HG03460 (cell line): ENCODE measurements around the gene MUC5B.

Source experiments
- ATAC-seq: cut with Tn5 transposase; IDR thresholded peaks from one replicate; pipeline ENCODE4 v1.9.1; 2021; ENCODE audit not compliant: unreplicated experiment

The MUC5B gene

DNA sequence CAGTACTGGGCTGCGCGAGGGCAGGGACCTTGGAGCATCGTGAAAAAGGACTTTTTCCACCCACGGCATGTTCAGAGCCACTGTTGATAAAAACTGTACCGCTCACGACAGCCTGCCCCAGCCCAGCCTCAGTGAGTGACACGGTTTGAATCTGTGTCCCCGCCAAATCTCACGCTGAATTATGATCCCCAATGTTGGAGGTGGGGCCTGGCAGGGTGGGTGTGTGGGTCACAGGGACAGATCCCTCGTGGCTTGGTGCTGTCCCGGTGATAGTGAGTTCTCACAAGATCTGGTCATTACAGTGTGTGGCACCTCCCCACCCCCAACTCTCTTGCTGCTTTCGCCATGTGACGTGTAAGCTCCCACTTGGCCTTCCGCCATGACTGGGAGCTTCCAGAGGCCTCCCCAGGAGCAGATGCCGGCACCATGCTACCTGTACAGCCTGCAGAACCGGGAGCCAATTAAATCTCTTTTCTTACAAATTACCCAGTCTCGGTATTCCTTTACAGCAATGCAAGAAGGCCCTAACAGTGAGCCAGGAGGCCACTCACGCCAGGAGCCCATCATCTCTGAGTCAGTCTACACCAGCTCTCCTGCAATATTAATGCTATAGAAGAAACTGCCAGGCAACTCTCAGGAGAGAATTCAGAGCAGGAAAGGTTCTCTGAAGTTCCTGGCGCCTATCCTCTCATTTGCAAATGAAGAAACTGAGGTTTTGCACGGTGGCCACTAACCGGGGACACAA, 85.3 kb downstream of the MUC5B start:
- ATAC-seq = no peak

DNA sequence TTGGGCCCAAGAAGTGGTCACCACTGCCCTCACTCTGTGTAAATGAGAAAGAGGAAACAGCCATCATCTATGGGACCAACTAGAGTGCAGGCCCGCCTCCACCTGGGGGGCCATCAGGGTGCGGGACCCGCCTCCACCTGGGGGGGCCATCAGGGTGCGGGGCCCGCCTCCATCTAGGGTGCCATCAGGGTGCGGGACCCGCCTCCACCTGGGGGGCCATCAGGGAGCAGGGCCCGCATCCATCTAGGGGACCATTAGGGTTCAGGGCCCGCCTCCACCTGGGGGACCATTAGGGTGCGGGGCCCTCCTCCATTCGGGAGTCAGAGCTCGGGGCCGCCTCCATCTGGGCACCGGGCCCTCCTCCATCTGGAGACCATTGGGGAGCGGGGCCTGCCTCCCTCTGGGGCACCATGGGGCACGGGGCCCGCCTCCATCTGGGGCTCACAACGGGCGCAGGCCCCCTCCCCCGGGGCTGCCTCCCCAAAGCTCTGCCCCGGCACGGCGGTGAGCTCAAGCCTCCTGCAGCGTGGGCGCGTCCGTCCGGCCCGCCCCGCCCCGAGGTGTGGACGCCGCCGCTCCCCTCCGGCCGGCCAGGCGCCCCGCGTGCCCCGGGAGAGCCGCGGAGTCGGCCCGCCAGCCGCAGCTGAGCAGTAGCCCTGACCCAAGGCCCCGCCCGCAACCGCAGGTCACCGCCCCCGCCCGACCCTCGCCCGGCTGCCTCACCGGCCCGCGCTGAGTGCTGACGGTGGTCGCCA, 86.1 kb downstream of the MUC5B start:
- peak; percentile 45 for ATAC-seq

DNA sequence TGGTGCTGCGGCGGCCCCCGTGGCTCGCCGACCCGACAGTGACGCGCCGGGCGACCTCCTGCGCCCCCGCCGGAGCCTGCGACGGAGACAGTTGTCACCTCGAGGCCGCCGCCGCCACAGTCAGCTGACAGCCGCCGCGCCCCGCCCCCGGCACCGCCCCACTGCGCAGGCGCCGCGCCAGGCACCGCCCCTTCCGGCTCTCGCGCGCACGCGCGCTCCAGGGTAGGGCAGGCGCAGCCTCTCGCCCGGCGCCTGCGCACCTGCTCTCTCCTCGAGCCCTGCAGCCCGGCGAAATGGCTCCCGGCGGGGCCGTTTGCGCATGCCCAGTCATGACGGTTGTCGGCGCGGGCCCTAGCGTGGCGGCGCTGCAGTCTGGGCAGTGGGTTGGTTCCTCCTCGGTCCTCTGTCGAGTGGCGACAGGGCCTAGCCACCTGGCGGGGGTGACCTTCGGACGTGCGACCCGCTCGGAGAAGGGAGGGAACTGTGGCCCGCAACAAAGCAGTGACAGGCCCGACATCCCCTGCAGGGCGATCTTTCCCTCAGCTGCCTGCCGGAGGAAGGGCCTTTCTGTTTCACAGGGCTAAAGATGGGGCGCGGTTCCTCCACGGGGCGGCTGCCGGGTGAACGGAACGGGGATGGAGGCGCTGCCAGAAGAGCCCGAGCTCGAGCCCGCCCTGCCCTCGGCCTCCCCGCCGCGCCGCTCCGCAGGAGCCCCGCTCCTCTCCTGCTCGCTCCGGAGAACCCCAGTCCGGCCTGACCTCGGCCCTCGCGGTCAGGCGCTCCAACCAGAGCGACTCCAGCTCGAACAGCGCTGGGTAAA, 86.8 kb downstream of the MUC5B start, which contains the start of gene TOLLIP:
TSS of gene TOLLIP (minus strand) at position 135 of the 820 bp plus-strand sequence. CDS start at position 1, 134 bp downstream.
- ATAC-seq = peak; percentile 66

DNA sequence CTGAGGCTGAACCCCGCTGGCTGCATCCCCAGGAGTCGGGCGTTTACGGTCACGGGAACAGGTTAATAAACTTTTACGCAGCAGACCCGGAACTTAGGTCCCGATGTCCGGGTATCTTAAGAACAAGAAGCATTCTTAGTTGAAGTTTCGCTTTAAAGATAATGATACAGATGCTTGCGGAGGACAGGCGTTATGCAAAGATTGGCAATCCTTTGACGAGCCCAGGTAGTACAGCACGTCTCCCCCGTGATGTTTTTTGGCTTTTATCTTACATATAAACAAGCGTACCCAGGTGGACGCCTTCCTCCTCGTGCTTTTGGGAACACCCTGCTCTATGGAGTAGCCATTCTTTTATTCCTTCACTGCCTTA, 87.4 kb downstream of the MUC5B start:
- no peak for ATAC-seq

DNA sequence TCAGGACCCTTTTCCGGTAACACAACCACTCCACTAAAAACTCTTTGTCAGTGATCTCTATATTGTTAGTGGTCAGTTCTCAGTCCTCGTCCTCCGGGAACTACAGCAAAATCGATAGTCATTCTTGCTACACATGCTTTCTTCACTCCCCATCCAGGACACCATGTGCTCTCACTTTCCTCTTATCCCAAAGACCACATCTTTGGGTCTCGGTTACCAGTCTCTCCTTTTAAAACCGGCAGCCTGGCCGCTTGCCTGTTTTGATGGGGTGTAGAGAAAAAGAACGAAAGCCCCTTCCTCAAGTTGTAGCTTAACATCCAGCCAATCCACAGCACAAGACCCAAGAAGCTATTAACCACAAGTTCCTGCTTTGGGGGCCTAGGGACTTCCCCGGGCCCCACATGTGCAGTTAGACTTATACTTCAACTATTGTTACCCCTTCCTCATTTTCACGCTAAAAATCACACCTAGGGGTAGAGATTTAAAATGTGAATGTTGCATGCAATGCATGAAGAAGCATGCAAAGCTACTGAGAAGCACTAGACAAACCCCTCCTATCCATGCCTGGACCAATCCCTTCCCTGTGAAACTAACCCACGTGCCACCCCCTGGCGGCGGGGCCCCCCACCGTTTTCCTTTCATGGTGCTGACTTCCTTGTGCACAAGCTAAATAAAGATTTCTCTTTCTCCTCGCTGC, 88.1 kb downstream of the MUC5B start:
- ATAC-seq = no peak
